ENCODE measurements around the gene CBR1.

CBR1 gene

DNA sequence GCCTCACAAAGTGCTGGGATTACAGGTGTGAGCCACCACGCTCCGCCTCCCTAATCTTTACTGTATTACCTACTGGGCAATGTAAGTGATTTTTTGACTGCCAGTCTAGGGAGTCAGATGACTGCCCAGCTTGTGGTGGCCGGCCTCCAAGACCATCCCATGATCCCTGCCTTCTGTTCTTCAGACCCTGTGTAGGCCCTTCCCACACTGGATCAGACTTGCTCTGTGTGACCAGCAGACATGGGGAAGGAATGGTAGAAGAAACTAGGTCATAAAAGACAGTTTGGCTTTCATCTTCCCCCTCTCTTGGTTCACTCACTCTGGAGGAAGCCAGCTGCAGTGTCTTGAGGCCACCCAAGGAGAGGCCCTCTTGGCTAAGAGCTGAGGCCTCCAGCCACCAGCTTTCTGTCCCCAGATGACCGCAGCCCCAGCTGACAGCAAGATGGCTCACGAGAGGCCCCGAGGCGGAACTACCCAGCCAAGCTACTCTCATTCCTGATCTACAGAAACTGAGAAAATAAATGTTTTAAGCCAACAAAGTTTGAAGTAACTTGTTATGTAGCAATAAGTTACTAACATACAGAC lies 50.6 kb downstream of the CBR1 start:
- no peak for DNase-seq
